OCI-LY3 (cell line): ENCODE results near the gene EDNRA.

Source experiments
- EZH2phosphoT487 ChIP-seq: fragments of 200-600 bp; shearing (Covaris generic); IDR thresholded peaks from 2 replicates; pipeline ENCODE4 v1.6.1; 2018; ENCODE audit warnings: antibody characterized with exemption, mixed run types, low read depth
- TF ChIP-seq, protein P1 (sequence below): fragments of 200-600, 300-600 bp; sonication (generic); IDR thresholded peaks from 2 replicates; pipeline ENCODE4 v1.5.1; 2014; ENCODE audit warnings: antibody characterized with exemption, low read length, low read depth

DNA sequence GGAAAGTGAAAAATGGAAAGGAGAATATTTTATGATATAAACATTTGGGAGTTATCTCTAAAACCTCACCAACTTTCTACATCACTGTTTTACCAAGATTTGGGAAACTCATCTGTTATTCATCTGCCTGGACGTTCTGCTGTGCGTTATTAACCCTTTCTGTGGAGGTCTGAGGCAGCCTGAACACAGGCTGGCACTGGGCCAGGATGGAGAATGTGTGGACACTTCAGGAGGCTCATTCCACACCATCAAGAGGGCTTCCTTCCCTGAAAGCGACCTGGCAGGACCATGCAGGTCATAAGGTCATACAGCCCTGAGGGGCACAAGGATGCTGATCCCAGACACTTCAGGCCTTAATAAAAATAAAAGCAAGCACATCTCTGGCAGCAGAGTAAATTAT is 105.1 kb downstream of the EDNRA start:
- TF ChIP-seq, protein P1, sequence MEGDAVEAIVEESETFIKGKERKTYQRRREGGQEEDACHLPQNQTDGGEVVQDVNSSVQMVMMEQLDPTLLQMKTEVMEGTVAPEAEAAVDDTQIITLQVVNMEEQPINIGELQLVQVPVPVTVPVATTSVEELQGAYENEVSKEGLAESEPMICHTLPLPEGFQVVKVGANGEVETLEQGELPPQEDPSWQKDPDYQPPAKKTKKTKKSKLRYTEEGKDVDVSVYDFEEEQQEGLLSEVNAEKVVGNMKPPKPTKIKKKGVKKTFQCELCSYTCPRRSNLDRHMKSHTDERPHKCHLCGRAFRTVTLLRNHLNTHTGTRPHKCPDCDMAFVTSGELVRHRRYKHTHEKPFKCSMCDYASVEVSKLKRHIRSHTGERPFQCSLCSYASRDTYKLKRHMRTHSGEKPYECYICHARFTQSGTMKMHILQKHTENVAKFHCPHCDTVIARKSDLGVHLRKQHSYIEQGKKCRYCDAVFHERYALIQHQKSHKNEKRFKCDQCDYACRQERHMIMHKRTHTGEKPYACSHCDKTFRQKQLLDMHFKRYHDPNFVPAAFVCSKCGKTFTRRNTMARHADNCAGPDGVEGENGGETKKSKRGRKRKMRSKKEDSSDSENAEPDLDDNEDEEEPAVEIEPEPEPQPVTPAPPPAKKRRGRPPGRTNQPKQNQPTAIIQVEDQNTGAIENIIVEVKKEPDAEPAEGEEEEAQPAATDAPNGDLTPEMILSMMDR, result no peak
- TF ChIP-seq EZH2phosphoT487, result no peak
